Colonic mucosa (tissue), 4 donors: Measurements from ENCODE around the gene ESYT2. TPM values are rescaled to one million over a fixed set of nuclear protein-coding genes. Genes with fewer than 3 reads are reported as not detected.

Experiments used
- DNase-seq: peaks from one replicate; pipeline ENCODE4 v3.0.0-alpha.2; 2020
- H3K27ac ChIP-seq: fragments of 200-600 bp; one replicate; pipeline ENCODE4 v1.8.0; 2021
- H3K27me3 ChIP-seq: fragments of 200-600 bp; one replicate; pipeline ENCODE4 v1.8.0; 2021
- H3K36me3 ChIP-seq: fragments of 200-600 bp; one replicate; pipeline ENCODE4 v1.8.0; 2021
- H3K4me1 ChIP-seq: fragments of 200-600 bp; one replicate; pipeline ENCODE4 v1.8.0; 2021; ENCODE audit warnings: mild to moderate bottlenecking
- H3K4me3 ChIP-seq: fragments of 200-600 bp; one replicate; pipeline ENCODE4 v1.8.0; 2021
- H3K9ac ChIP-seq, 2 donors: one replicate each; pipeline ENCODE4 v1.7.0; 2013; ENCODE audit warnings: control low read depth in 2 of 2, low read depth in 2 of 2, low read length in 2 of 2
- H3K9me3 ChIP-seq: fragments of 200-600 bp; one replicate; pipeline ENCODE4 v1.8.0; 2021
- CTCF ChIP-seq: fragments of 200-600 bp; IDR thresholded peaks from one replicate; pipeline ENCODE4 v1.8.0; 2022; ENCODE audit warnings: antibody characterized with exemption, mild to moderate bottlenecking
- intact Hi-C: fragments of 100-400 bp; cut with DNase I; formaldehyde crosslinking; loops from one replicate; pipeline ENCODE4 v1.14.1; 2022
- total RNA-seq, 2 donors: library from RNA; stranded (reverse); fragmentation: NEBNext Ultra II Directional in 1 of 2; extraction: Animal tissue kit (Norgen Biotek cat#: 25700) in 1 of 2; gene quantifications; one replicate each; pipeline ENCODE4 v1.2.1, GENCODE V29; 2021
- donor health status: healthy.
- donor health status: DM: no; HTN: no; CAD: no.
- donor health status: DM: no; HTN: no; CAD: no.

Gene ESYT2
- total RNA-seq, 2 donors from 2014 or later: 57.5 to 105 TPM

- Histone ChIP-seq H3K27me3 (no peaks in the 10 kb centered on the region), H3K27ac (peak overlapping the region; percentile 83), H3K36me3 (no peaks in the 10 kb centered on the region), H3K4me1 (peaks cover 33% of the 10 kb centered on the region), H3K4me3 (no peak overlapping the region), H3K9ac (peak overlapping the region in 1 of 2 donors; percentile 58), H3K9me3 (no peaks in the 10 kb centered on the region)
- peak; percentile 14 for TF ChIP-seq CTCF
- intact Hi-C loops: no loop called here
- peak; percentile 76 for DNase-seq
Observed at GRCh38 chr7:158816995-158817394, 12.3 kb downstream of the ESYT2 start.

GRCh38 chr7:158816271-158816670, 13.0 kb downstream of the ESYT2 start:
- no peak for DNase-seq
- no peak overlapping the region for H3K4me3 ChIP-seq
- no peaks in the 10 kb centered on the region for H3K27me3 ChIP-seq
- H3K9me3 ChIP-seq: no peaks in the 10 kb centered on the region
- intact Hi-C loops: no loop called here
- TF ChIP-seq CTCF: no peak
- no peaks in the 10 kb centered on the region for H3K36me3 ChIP-seq
- H3K4me1 ChIP-seq: peaks cover 25% of the 10 kb centered on the region
- peak overlapping the region in 1 of 2 donors; percentile 58 for H3K9ac ChIP-seq
- peak overlapping the region; percentile 14 for H3K27ac ChIP-seq

- Histone ChIP-seq H3K27me3 (no peaks in the 10 kb centered on the region), H3K36me3 (no peaks in the 10 kb centered on the region), H3K4me3 (no peak overlapping the region), H3K27ac (peak overlapping the region; percentile 14), H3K9me3 (no peaks in the 10 kb centered on the region), H3K9ac (peak overlapping the region in 1 of 2 donors; percentile 35), H3K4me1 (peaks cover 20% of the 10 kb centered on the region)
- no peak for TF ChIP-seq CTCF
- intact Hi-C loops: no loop called here
- DNase-seq: no peak
Observed at GRCh38 chr7:158815800-158816128, 13.5 kb downstream of the ESYT2 start.

GRCh38 chr7:158815083-158815799, 14.1 kb downstream of the ESYT2 start:
- no peak for TF ChIP-seq CTCF
- DNase-seq: no peak
- no peaks in the 10 kb centered on the region for H3K27me3 ChIP-seq
- H3K4me1 ChIP-seq: peaks cover 19% of the 10 kb centered on the region
- no peaks in the 10 kb centered on the region for H3K36me3 ChIP-seq
- intact Hi-C loops: no loop called here
- peak overlapping the region in 1 of 2 donors; percentile 35 for H3K9ac ChIP-seq
- H3K9me3 ChIP-seq: no peaks in the 10 kb centered on the region
- H3K4me3 ChIP-seq: no peak overlapping the region
- peak overlapping the region; percentile 14 for H3K27ac ChIP-seq

- H3K4me3 ChIP-seq: no peak overlapping the region
- intact Hi-C loops: no loop called here
- H3K9me3 ChIP-seq: no peaks in the 10 kb centered on the region
- H3K9ac ChIP-seq: peak overlapping the region in 1 of 2 donors; percentile 35
- peaks cover 18% of the 10 kb centered on the region for H3K4me1 ChIP-seq
- no peak overlapping the region for H3K27ac ChIP-seq
- no peaks in the 10 kb centered on the region for H3K27me3 ChIP-seq
- H3K36me3 ChIP-seq: no peaks in the 10 kb centered on the region
- TF ChIP-seq CTCF: no peak
- no peak for DNase-seq
Observed at GRCh38 chr7:158814637-158815036, 14.7 kb downstream of the ESYT2 start.
